ENCODE data around the gene KIF19. TPM values are rescaled to one million over a fixed set of nuclear protein-coding genes. Genes with fewer than 3 reads are reported as not detected.

The KIF19 gene
- total and polyA plus RNA-seq, 3 donors from 2014 or later, result 2.0 to 3.3 (median 3.0) TPM

- 92 to 95% methylated on average over 2 of the region's 2 CpGs for WGBS, 2 donors
- Histone ChIP-seq H3K27ac (no peak overlapping the region), H3K36me3 (ENCODE audit: low read depth, missing control alignments) (no peaks in the 10 kb centered on the region), H3K4me1 (no peaks in the 10 kb centered on the region), H3K9me3 (no peaks in the 10 kb centered on the region), H3K4me3 (no peak overlapping the region), H3K27me3 (no peaks in the 10 kb centered on the region)
- intact Hi-C loops (cut with DNase I; ENCODE audit: low total_unique reads), result no loop called here
- TF ChIP-seq POLR2A (IDR thresholded peaks at IDR 0.05), result no peak
- DNase-seq, result no peak
Observed at GRCh38 chr17:74389937-74390679, 64.1 kb downstream of the KIF19 start.

- H3K4me3 ChIP-seq, result no peak overlapping the region
- DNase-seq, result no peak
- 90 to 95% methylated on average over 9 to 11 of the region's 11 CpGs for WGBS, 2 donors
Observed at GRCh38 chr17:74390680-74391653, 64.9 kb downstream of the KIF19 start.

GRCh38 chr17:74391771-74392170 is 65.7 kb downstream of the KIF19 start:
- WGBS, 2 donors, result 69 to 81% methylated on average over 5 of the region's 5 CpGs

More at GRCh38 chr17:74390680-74391653, 64.9 kb downstream of the KIF19 start:
- Histone ChIP-seq H3K27me3 (no peaks in the 10 kb centered on the region), H3K4me1 (no peaks in the 10 kb centered on the region), H3K27ac (no peak overlapping the region), H3K36me3 (ENCODE audit: low read depth, missing control alignments) (no peaks in the 10 kb centered on the region), H3K9me3 (no peaks in the 10 kb centered on the region)
- intact Hi-C loops (cut with DNase I; ENCODE audit: low total_unique reads), result no loop called here
- TF ChIP-seq CTCF (IDR thresholded peaks at IDR 0.05) (no peak), POLR2A (IDR thresholded peaks at IDR 0.05) (no peak)

GRCh38 chr17:74392848-74393247 is 66.8 kb downstream of the KIF19 start:
- DNase-seq, result no peak
- WGBS, 2 donors, result 71 to 72% methylated on average over 5 of the region's 5 CpGs
- intact Hi-C loops (cut with DNase I; ENCODE audit: low total_unique reads), result no loop called here
- no peaks in the 10 kb centered on the region for H3K9me3 ChIP-seq
- H3K36me3 ChIP-seq (ENCODE audit: low read depth, missing control alignments), result no peaks in the 10 kb centered on the region
- no peak overlapping the region for H3K27ac ChIP-seq
- no peaks in the 10 kb centered on the region for H3K27me3 ChIP-seq
- no peak for TF ChIP-seq POLR2A (IDR thresholded peaks at IDR 0.05)
- no peak for TF ChIP-seq CTCF (IDR thresholded peaks at IDR 0.05)
- H3K4me3 ChIP-seq, result no peak overlapping the region
- H3K4me1 ChIP-seq, result no peaks in the 10 kb centered on the region

More at GRCh38 chr17:74391771-74392170, 65.7 kb downstream of the KIF19 start:
- intact Hi-C loops (cut with DNase I; ENCODE audit: low total_unique reads), result no loop called here
- Histone ChIP-seq H3K27ac (no peak overlapping the region), H3K36me3 (ENCODE audit: low read depth, missing control alignments) (no peaks in the 10 kb centered on the region), H3K27me3 (no peaks in the 10 kb centered on the region), H3K4me3 (no peak overlapping the region), H3K9me3 (no peaks in the 10 kb centered on the region), H3K4me1 (no peaks in the 10 kb centered on the region)
- DNase-seq, result no peak
- TF ChIP-seq CTCF (IDR thresholded peaks at IDR 0.05) (no peak), POLR2A (IDR thresholded peaks at IDR 0.05) (no peak)

- TF ChIP-seq CTCF (IDR thresholded peaks at IDR 0.05), result no peak
- TF ChIP-seq POLR2A (IDR thresholded peaks at IDR 0.05), result no peak
- H3K4me3 ChIP-seq, result no peak overlapping the region
- intact Hi-C loops (cut with DNase I; ENCODE audit: low total_unique reads), result no loop called here
- DNase-seq, result peak; percentile 32
- no peak overlapping the region for H3K27ac ChIP-seq
- 64 to 65% methylated on average over 6 of the region's 6 CpGs for WGBS, 2 donors
- no peaks in the 10 kb centered on the region for H3K9me3 ChIP-seq
- H3K36me3 ChIP-seq (ENCODE audit: low read depth, missing control alignments), result no peaks in the 10 kb centered on the region
- H3K4me1 ChIP-seq, result no peaks in the 10 kb centered on the region
- no peaks in the 10 kb centered on the region for H3K27me3 ChIP-seq
Observed at GRCh38 chr17:74393346-74393942, 67.4 kb downstream of the KIF19 start.

All from testis (tissue), 3 donors.